ENCODE data around the gene MINK1.
A peak's percentile ranks its signal among the peaks of the same experiment; 100 is the strongest.
"Not testable (repeated sequence)": the region's sequence is repeated elsewhere in the genome, so short reads cannot be mapped to it uniquely, and the experiment has no call there.

The MINK1 gene

DNA sequence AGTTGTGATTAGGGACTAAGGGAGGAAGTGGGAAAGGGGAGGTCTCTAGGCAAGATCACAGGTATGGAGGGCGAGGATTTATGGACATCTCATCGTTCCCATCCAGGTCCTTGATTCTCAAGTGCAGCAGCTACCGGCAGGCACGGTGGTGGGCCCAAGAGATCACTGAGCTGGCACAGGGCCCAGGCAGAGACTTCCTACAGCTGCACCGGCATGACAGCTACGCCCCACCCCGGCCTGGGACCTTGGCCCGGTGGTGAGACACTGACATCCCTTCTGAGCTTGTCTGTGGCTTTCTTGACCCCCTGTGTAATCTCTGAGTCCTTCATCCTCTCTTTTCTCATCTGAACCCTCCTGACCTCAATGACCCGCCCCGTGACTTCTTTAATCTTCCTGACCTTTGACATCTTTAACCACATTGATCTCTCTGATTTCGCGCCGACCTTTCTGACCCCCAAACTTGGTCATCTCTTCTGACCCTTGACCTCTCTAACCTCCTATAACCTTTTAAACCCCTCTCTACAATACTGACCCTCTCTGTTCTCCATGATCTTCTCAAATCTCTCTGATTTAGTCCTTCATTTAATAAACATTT is 22.3 kb upstream of the MINK1 start:
- DNase-seq (ENCODE audit: low read depth in 4 of 4, low spot score in 1 of 4): no peak

DNA sequence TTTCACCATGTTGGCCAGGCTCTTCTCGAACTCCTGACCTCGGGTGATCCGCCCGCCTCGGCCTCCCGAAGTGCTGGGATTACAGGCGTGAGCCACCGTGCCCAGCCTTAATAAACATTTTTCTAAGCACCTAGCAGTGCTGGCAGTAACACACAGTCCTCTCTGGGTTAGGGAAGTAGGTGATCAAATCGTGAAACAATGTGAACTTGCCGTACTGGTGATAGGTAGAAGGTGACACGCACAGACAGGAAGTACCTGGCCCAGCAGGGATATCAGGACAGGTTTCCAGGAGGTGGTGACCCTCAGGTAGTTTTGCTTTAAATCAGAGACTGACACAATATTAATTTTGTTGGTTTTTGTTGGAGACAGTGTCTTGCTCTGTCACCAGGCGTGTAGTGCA is 21.7 kb upstream of the MINK1 start:
- no peak for DNase-seq (ENCODE audit: low read depth in 4 of 4, low spot score in 1 of 4)

DNA sequence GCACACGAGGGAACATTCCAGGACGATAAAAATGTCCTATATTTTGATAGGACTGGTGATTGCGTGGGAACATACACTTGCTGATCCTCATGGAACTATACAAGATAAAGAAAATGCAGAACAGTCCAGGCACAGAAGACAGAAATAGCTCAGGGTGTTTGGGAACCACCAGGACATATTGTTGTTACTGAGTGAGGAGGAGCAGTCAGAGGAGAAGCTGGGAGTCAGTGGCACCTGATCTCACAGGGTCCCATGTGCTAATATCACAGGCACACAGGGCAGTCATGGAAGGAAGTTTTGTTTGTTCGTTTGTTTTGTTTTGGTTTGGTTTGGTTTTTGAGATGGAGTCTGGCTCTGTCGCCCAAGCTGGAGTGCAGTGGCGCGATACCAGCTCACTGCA is 20.4 kb upstream of the MINK1 start:
- no peak for DNase-seq (ENCODE audit: low read depth in 4 of 4, low spot score in 1 of 4)

DNA sequence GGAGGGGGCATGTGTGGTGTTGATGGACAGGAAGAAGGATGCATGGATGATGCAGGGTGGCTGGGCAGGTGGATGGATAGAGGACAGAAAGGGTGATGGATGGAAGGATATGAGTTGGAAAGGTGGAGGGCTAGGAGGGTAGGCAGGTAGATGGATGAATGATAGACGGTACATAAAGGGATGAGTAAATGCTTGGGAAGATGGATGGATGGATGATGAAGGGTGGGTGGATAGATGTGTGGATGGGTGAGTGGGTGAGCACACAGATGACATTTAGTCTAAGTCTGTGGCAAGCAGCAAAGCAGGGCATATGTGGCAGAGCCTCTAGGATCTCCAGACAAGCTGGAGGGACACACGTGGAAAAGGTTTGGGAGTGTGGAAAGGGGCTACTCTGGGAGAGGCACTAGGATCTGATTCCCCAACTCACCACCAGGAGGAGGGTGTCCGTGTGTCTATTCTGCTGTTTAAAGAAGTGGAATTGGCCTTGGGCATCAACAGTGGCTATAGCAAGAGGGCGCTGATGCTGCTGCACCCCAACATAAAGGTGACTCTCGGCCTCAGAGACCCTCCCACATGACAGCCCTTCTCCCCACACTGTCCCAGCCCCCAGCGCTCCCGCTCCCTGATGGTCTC is 18.0 kb upstream of the MINK1 start:
- DNase-seq (ENCODE audit: low read depth in 4 of 4, low spot score in 1 of 4): no peak

DNA sequence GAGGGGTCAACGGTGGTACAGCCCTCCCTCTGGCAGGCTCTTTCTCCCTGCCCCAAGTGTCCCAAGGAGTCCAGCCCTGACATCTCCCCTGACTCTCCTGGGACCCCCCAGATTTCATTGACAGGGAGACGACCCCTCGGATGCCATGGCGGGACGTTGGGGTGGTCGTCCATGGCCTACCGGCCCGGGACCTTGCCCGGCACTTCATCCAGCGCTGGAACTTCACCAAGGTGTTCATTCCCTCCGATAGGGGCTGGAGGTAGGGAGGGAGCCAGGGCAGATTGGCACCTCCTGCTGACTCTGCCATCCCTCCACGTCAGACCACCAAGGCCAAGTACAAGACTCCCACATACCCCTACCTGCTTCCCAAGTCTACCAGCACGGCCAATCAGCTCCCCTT is 16.3 kb upstream of the MINK1 start:
- no peak for DNase-seq (ENCODE audit: low read depth in 4 of 4, low spot score in 1 of 4)

DNA sequence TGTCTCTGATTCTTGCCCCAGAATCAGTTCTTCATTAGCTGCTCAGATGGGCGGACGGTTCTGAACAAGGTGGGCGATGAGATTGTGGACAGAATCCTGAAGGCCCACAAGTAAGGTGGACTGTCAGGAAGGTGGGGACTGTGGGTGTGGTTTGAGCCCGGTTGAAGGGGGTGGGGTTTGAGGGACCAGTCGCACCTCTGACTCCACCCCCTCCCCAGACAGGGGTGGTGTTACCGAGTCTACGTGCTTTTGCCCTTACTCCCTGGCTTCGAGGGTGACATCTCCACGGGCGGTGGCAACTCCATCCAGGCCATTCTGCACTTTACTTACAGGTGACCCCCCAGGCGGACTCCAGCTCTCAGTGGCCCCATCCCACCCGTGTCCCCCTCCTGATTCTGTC is 14.9 kb upstream of the MINK1 start:
- no peak for DNase-seq (ENCODE audit: low read depth in 4 of 4, low spot score in 1 of 4)

DNA sequence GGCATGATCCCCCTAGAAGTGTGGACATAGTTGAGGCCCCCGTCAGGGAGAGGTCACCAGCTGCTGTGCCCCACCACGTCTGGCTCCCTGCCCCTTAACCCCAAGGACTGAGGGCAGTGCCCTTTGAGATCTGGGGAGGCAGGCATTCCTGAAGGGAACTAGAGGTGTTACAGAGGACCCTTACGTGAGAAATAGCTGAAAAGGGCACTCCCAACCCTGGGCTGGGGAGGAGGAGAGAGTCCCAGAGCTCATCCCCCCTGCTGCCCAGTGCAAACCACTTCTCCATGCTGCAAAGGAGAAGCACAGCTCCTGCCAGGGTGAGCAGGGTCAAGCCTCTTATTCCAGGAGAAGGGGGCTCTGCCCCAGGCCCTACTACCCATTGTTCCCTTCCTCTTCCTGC is 10.3 kb upstream of the MINK1 start:
- no peak for DNase-seq (ENCODE audit: low read depth in 4 of 4, low spot score in 1 of 4)

DNA sequence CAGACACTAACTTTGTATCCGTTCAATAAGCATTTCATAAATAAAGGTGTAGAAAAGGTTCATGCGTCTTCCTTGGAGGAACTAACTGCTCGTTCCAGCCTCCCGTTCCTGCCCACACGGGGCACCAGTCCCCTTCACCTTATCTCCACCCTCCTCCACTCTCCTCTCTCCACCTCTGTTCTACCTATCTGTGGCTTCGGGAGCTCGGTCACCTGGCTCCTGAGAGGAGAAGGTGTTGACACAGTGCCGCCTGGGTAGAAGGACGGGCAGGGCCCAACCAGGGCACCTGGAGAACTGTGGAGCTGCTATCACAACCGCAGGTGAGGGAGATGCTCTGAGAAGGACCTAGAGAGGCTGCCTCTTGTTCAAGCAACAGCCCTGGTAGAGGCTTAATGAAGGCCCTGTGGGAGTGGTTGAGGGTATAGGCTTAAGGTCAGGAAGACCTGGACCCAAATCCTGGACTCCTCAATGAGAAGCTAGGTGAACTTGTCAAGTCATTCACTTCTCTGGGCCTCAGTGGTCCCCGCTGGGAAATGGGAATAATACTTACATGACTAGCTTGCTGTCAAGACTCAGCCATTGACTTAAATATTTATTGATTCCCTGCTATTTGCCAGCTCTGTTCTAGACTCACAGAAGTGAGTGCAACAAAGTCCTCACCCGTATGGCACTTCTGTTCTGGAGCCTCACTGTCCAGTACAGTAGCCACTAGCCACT is 9.6 kb upstream of the MINK1 start:
- DNase-seq (ENCODE audit: low read depth in 4 of 4, low spot score in 1 of 4): no peak

DNA sequence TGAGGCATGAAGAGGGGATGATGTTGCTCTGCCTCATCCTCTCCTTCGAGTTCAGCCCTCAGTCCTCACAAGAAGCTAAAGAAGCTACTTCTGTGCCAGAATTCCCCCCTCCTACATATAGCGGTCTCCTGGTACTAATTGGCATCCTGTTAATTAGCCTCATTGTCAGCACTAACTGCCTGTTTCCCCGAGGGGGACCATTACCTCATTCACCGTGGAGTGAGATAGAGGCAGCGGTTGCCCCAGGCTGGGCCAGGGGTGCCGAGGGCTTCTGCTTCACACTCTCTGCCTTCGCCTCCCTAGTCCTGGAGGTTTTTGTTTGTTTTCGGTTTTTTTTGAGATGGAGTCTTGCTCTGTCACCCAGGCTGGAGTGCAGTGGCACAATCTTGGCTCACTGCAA is 5.7 kb upstream of the MINK1 start:
- no peak for DNase-seq (ENCODE audit: low read depth in 4 of 4, low spot score in 1 of 4)

DNA sequence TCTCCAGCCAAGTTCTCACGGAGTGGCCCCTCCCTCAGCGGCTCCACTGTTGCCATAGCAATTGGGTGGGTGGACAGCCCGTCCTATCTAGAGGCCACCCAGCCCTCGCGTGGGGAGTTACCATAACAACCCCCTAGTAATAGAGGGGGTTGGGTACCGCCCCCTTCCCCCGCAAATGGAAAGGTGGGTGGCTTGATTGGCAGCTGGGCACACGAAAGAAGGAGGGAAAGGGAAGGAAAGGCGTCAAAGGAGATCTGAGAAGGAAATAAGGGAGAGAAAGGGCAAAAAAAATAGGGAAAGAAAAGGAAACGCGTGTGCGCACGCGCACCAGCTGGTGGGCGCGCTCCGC is 337 bp upstream of the MINK1 start:
- DNase-seq (ENCODE audit: low read depth in 4 of 4, low spot score in 1 of 4): not testable (repeated sequence)

DNA sequence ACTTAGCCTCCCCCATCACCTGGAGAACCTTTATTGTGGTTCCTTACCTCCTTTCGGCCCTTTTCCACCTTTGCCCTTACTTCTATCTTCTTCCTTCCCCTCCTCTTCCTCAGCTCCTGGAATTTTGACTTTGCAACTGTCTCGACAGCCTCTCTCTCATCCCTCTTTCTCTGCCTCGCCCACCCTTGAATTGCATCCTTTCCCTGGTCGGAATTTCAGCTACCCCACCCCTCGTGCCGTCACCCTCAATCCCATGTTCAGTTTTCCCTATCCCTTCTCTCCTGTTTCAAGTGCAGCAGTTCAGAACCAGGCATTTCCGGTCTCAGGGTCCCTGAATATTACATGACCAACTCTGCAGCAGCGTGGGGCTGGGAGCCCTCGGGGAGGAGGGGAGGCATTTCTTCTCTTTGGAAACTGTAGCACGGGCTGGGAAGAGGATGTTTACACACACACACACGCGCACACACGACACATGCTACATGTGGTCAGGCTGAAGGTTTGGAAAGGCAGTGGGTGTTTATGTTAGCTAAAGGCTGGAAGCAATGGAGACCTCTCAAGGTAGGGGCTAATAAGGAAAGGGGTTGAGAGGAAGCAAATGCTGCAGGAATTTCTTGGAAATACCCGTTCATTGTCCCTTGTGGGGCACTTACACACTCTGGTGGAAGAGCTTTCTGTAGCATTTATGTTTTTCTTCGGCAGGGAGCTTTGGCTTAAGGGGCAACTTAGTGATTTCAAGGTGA is 971 bp downstream of the MINK1 start:
- no peak for DNase-seq (ENCODE audit: low read depth in 4 of 4, low spot score in 1 of 4)

DNA sequence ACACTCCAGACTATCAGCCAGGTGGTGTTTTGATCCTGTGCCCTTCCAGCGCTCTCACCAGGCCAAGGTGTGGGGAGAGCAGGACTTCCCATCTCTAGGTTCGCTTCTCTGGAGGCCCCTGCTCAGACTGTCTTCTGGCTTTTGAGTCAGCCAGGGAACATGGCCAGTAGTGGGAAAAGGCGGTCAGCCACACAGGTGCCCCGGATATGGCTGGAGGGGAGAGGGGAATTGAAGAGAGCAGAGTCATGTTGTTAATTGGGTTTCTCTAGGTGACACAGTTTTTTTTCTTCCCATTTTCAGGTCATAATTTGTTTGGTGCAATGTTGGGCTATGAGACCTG is 1.5 kb downstream of the MINK1 start:
- no peak for DNase-seq (ENCODE audit: low read depth in 4 of 4, low spot score in 1 of 4)

DNA sequence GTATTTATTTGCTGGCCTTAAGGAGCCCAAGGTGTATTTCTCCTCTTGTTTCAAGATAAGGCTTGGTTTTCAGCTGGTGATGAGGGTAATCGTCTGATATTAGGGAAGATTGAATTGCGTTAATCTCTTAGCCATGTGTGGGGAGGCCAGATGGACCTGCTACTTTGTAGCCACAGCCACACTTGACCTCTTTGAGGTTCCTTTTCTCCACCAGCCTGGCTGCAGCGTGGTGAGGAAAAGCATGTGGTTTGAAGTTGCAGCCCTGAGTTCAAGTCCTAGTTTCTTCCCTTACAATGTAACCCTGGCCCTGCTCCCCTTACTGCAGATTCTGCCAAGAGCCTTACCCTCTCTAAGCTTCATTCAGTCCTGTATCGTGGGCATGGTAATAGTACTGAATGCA is 3.1 kb downstream of the MINK1 start:
- DNase-seq (ENCODE audit: low read depth in 4 of 4, low spot score in 1 of 4): no peak

DNA sequence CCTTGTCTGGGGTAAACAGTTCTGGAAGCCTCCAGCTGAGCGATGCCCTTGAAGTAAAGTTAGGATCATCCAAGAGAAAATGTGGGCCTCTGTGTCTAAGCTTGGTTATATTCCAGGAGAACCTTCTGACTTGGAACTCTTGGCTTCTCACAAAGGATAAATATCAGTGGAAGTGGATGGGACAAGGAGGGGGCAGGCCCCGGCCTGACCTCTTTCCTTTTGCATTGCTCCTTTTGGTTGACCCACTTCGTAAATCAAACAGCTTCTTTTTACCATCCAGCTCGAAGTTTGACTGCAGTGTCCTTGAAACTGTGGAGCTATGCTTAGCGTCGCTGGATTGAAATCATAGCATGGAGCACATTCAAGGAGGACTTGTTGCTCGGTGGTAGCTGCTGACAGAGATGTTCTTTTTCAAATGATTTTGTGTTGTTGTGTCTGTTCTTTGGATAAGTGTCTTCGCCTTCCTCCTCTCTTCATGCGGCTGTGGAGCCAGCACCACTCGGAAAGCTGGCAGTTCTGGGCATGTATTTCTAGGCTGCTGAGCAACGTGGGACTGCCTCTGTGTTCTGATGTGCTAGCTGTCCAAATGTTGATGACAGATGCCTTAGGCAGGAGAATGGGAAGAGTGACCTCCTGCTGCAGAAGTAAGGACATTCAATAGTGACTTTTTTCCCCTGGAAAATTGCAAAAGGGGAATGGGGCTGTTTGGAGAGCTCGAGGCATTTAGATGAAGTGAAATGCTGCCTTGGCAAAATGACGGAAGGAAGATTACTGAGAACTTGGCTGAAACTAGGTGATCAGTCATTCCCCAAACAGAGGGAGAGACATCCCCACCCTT is 4.5 kb downstream of the MINK1 start:
- DNase-seq (ENCODE audit: low read depth in 4 of 4, low spot score in 1 of 4): no peak

DNA sequence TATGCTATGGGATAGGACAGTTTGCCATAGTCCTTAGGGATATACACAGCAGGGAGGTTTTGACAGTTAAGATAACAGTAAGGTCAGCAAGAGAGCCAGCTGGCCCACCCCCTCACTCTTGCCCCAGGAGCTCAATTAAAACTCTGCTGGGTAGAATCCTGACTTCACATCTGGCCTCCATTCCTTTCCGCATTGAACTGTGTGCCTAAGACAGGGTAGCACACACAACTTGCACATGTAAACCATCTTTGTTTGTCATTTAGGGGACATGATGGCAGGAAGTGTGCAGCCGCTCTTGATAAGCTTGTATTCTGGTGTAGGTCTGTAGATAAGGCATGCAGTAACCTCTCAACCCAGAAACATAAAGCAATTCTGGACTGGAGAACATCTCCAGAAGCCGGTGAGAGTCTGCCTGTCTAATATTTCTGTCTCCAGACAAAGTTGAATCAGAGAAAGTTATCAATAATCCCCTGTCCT is 5.2 kb downstream of the MINK1 start:
- no peak for DNase-seq (ENCODE audit: low read depth in 4 of 4, low spot score in 1 of 4)

DNA sequence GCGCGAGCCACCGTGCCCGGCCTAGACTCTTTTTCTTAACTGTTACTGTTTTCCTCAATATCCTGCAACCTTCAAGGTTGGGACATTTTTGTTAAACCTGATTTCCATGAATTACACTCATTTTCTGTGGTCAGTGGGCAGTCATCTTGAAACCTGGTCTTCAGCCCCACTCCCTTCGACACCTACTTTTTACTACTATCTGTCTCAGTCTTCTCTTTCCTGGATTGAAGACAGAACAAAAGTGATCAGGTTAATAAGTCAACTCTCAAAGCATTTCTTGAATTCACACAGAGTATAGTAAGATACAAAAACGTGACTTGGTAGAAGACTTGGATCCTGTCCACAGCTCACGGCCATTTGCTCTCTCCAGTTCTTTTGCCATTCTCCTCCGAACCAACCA is 6.1 kb downstream of the MINK1 start:
- no peak for DNase-seq (ENCODE audit: low read depth in 4 of 4, low spot score in 1 of 4)

DNA sequence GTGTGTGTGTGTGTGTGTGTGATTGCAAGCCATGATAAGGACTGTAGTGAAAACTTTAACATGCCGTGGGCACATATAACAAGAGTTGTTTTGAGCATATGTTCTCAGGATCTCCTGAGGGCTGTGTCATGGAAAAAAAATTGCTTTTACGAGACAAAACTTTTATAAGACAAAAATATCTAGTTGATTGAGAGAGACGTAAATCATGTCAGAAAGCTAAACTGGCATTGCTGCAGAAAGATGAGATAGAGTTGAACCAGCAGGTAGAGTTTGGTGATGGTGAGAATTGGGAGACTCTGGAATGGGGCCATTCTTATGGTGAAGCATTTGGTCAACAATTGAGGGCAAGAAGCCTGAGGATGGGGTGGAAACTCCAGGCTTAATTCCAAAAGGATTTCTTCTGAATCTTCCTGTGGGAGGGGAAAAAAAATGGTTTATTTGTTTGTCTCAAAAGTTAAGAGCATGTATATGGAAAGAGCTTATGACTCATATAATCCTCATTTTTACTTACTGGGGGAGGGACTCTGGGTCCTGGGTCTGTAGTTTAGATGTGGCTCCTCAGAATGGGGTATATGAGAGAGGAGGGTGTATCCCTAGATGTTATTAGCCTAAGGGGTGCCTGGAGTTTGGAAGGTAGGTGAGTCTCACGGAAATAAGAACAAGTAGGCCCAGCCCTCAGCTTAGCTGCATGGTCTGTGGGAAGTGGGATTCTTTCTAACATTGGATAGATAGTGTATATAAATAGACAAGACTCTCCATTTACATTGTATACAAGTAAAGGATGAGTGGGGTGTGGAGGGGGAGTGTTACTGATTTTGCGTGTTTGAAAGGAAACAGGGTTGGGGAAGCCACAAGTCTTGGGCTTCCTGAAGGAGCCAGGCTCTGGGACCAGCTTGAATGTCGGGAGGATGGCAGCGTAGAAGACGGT is 7.1 kb downstream of the MINK1 start:
- DNase-seq (ENCODE audit: low read depth in 4 of 4, low spot score in 1 of 4): no peak

DNA sequence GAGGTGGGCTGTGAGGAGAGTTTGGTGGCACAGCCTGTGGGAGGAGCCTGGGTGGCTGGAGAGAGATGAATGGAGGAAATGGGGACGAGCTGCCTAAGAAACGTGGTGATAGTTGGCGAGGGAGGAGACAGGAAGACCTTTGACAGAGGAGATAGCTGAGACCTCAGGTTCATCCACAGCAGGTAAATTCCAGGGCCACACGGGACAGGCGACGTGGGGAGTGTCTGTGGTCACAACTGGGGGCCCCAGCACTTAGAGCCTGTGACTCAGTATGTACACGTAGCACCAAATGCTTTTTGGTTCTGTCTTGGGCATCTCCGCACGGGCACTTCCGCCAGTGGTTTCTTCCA is 7.7 kb downstream of the MINK1 start:
- peak in 1 of 4 experiments; percentile 21 for DNase-seq (ENCODE audit: low read depth in 4 of 4, low spot score in 1 of 4)

DNA sequence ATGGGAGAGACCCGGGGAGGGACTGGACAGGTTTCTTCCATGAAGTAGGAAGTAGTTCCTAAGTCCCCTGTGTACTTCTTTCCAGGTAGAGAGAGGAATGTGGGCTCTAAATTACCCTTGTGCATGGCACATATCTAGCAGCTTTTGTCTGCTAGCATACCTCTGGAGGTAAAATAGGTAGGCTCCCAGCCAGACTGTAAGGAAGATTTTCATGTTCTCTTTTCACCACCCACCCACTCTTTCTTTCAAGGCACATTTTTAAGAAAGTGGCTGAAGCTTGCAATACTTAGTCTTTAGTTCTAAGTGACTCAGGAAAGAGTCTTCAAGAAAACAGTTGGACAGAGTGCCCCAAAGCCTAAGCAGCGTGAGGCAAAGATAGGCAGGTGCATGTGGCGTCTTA is 9.2 kb downstream of the MINK1 start:
- no peak for DNase-seq (ENCODE audit: low read depth in 4 of 4, low spot score in 1 of 4)

DNA sequence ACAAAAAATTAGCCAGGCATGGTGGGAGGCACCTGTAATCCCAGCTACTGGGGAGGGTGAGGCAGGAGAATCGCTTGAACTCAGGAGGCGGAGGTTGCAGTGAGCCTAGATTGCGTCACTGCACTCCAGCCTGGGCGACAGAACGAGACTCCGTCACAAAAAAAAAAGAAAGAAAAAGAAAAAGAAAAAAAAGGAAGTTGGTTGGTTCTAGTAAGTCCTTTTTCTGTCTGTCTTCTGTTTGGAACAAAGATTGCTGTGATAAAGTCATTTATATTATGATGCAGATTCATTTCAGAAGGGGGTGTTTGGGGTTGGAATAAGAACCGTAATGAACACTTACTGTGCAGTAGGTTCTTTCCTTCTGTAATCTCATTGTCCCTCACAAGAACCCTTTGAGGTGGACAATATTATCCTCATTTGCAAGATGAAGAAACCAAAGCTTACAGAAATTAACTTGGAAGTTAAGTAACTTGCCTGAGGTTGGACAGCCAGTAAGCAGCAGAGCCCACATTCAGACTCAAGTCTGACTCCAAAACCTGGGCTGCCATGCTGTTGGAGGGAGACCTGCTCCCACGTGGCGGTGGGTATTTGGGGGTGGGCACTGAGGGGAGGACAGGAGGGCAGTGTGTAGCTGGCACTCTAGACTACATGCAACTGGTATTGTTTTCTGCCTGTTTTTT is 10.3 kb downstream of the MINK1 start:
- no peak for DNase-seq (ENCODE audit: low read depth in 4 of 4, low spot score in 1 of 4)

All from stimulated activated CD4-positive, alpha-beta T cell treated with anti-CD3 and anti-CD28 coated beads, Interleukin-1b, Interleukin-23, amount 100 ng/mL, for 24 hours (primary cell).